ENCODE results near the gene GPX4.
A peak's percentile ranks its signal among the peaks of the same experiment; 100 is the strongest.

GPX4 gene

DNA sequence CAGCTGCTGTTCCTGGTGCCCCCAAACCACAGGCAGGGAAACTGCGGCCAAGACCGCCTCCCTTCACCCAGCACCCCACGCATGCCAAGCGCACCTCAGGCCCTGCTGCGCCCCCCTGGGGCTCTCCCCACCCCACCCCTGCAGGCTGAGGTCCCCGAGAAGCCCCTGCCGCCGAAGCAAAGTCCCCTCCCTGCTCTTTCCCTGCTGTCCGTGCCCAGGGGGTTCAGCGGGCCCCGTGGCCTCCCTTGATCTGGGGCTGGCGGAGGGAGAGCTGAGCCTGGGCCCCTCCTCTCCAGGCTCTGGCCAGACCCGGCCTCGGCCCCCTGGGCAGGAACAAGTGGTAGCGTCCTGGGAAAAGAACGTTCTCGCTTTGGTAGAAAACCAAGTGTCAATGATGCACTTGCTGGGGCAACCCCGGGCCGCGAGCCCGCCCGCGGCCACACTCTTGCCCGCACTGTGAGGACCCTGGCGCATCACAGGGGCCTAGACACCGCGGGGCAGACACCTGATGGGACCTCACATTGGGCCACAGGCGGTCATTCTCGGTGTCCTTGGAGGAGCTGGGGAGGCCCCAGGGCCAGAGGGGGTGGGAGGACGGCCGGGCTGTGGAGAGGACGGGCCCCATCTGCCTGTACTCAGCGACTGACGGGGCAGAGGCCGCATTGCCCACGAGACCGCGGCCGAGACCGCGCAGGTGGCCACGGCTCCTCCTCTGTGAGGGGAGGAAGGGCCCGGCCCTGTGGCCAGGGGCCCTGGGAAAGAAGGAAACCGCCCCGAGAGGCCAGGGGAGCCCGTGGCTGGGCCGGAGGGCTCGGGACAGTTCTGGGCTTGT lies 29.0 kb downstream of the GPX4 start:
- peak; percentile 17 for ATAC-seq
- DNase-seq, result peak; percentile 61
- no peaks in the 10 kb centered on the region for H3K27me3 Mint-ChIP-seq
- peaks cover 36% of the 10 kb centered on the region for H3K4me1 Mint-ChIP-seq
- peak overlapping the region; percentile 85 for H3K4me3 Mint-ChIP-seq
- peak overlapping the region; percentile 87 for H3K27ac Mint-ChIP-seq
- H3K9me3 Mint-ChIP-seq, result no peaks in the 10 kb centered on the region
- H3K36me3 Mint-ChIP-seq (ENCODE audit: low read depth), result peaks cover 5% of the 10 kb centered on the region

DNA sequence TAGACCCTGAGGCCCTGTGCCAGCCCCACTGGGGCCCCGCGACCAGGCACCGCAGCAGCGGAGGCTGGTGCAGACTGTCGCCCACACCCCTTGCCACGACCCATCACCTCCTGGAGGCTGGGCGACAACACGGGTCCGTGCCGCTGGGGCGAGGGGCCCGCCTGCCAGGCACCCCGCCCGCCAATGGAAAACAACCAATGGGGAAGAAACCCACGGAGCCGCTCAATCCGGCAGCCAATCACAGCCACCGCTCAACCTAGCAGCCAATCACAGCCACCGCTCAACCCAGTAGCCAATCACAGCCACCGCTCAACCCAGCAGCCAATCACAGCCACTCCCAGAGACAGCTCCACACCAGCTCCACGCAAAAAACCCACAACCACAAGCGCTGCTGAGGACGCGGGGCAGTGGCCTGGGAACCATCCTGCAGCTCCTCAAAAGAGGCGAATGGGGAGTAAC lies 29.7 kb downstream of the GPX4 start:
- Mint-ChIP-seq H3K36me3 (ENCODE audit: low read depth) (peaks cover 3% of the 10 kb centered on the region), H3K27me3 (no peaks in the 10 kb centered on the region), H3K27ac (peak overlapping the region; percentile 86), H3K9me3 (no peaks in the 10 kb centered on the region), H3K4me1 (peaks cover 36% of the 10 kb centered on the region), H3K4me3 (peak overlapping the region; percentile 60)
- peak; percentile 53 for ATAC-seq
- DNase-seq, result peak; percentile 78

DNA sequence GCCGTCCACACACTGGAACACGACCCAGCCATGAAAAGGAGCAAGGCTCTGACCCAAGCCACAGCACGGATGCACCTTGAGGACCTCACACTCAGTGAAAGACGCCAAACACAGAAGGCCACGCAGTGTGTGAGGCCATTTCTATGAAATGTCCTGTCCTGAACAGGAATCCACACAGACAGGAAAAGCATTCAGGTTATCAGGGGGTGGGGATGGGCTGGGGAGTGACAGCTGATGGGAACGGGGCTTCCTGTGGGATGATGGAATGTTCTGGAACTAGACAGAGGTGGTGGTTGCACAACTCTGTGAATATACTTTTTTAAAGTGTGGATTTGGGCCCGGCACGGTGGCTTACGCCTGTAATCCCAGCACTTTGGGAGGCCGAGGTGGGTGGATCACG lies 30.6 kb downstream of the GPX4 start:
- DNase-seq (no peak), ATAC-seq (no peak)
- Mint-ChIP-seq H3K9me3 (no peaks in the 10 kb centered on the region), H3K27me3 (no peaks in the 10 kb centered on the region), H3K36me3 (ENCODE audit: low read depth) (peaks cover 5% of the 10 kb centered on the region), H3K4me1 (peaks cover 36% of the 10 kb centered on the region), H3K27ac (peak overlapping the region; percentile 86), H3K4me3 (no peak overlapping the region)

- Mint-ChIP-seq H3K36me3 (ENCODE audit: low read depth) (peaks cover 9% of the 10 kb centered on the region), H3K4me1 (peaks cover 29% of the 10 kb centered on the region), H3K27ac (no peak overlapping the region), H3K27me3 (no peaks in the 10 kb centered on the region), H3K9me3 (no peaks in the 10 kb centered on the region), H3K4me3 (no peak overlapping the region)
- DNase-seq, result no peak
- ATAC-seq, result no peak
Measured at GRCh38 chr19:1135454-1135853, 31.7 kb downstream of the GPX4 start.

- no peaks in the 10 kb centered on the region for H3K9me3 Mint-ChIP-seq
- H3K36me3 Mint-ChIP-seq (ENCODE audit: low read depth), result peaks cover 9% of the 10 kb centered on the region
- DNase-seq (no peak), ATAC-seq (no peak)
- no peaks in the 10 kb centered on the region for H3K27me3 Mint-ChIP-seq
- peaks cover 24% of the 10 kb centered on the region for H3K4me1 Mint-ChIP-seq
- H3K4me3 Mint-ChIP-seq, result no peak overlapping the region
- H3K27ac Mint-ChIP-seq, result peak overlapping the region; percentile 72
Measured at GRCh38 chr19:1136201-1136600, 32.4 kb downstream of the GPX4 start.

DNA sequence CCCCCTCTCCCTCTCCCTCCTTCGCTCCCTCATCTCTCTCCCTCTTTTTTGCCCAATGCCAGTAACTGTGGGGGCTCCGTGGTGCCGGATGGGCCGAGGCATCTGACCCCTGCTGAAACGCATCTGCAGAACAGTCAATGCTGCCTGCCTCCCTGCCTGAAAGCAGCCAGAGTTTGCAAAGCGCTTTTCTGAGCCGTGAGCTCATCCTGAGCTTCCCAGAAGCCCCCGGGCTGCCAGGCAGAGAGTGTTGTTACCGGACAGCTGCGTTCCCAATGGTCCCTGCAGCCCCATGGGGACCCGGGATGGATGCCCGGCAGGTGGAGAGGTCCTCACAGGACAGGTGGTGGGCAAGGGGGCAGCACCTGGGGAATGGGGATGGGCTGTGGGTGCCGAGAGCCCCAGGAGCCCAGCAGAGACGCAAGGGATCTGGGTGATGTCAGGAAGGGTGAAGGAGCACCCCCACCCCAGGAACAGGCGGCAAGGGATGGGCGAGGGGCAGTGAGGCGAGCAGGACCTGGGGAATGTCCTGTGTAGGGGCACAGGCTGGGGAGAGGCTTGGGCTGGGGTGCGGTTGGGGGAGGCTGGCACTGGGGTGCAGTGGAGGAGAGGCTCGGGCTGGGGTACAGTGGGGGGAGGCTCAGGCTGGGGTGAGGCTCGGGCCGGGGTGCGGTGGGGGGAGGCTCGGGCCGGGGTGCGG lies 33.0 kb downstream of the GPX4 start:
- H3K27ac Mint-ChIP-seq, result peak overlapping the region; percentile 72
- DNase-seq (no peak), ATAC-seq (no peak)
- H3K4me1 Mint-ChIP-seq, result peaks cover 24% of the 10 kb centered on the region
- H3K36me3 Mint-ChIP-seq (ENCODE audit: low read depth), result peaks cover 9% of the 10 kb centered on the region
- no peaks in the 10 kb centered on the region for H3K27me3 Mint-ChIP-seq
- H3K9me3 Mint-ChIP-seq, result peaks cover under 1% of the 10 kb centered on the region
- no peak overlapping the region for H3K4me3 Mint-ChIP-seq

GRCh38 chr19:1138121-1138520 lies 34.3 kb downstream of the GPX4 start:
- DNase-seq (no peak), ATAC-seq (no peak)
- Mint-ChIP-seq H3K27ac (no peak overlapping the region), H3K27me3 (no peaks in the 10 kb centered on the region), H3K9me3 (peaks cover 5% of the 10 kb centered on the region), H3K4me1 (peaks cover 18% of the 10 kb centered on the region), H3K4me3 (no peak overlapping the region), H3K36me3 (ENCODE audit: low read depth) (peaks cover 17% of the 10 kb centered on the region)

- ATAC-seq (no peak), DNase-seq (no peak)
- Mint-ChIP-seq H3K27me3 (no peaks in the 10 kb centered on the region), H3K4me1 (peaks cover 11% of the 10 kb centered on the region), H3K4me3 (no peak overlapping the region), H3K36me3 (ENCODE audit: low read depth) (peaks cover 16% of the 10 kb centered on the region), H3K9me3 (peaks cover 5% of the 10 kb centered on the region), H3K27ac (no peak overlapping the region)
Measured at GRCh38 chr19:1139126-1139525, 35.3 kb downstream of the GPX4 start.

DNA sequence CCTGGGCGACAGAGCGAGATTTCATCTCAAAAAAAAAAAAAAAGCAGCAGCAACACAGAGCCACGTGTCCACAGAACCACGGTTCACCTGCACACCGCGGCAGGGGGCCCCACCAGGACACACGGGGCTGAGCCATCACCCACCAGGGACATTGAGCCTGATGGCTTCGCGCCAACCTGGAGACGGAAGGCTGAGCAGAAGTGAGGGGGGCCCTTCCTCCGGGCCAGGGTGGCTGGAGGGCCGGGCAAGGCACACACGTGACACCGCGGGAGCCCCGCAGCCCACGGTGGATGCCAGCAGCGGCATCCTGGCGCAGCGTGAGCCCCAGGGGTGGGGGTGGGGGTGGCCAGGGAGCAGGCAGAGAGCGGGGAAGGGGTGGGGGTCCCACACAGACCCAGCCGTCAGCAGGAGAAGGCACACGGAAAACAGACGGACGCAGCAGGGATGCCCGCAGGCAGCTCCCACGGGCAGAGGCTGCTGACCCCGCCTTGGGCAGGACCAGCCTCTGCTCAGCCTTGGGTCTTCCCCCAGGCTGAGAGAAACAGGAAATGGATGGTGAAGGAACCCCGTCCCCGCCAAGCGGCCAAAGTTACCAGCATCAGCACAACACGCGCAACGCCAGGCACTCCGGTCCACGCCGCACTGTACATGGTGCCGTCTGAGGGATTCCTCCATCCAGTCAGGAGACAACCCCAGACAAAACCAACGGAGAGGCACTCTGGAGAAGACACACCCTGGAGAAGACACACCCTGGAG lies 36.7 kb downstream of the GPX4 start:
- no peak for ATAC-seq
- Mint-ChIP-seq H3K4me3 (no peak overlapping the region), H3K4me1 (peaks cover 5% of the 10 kb centered on the region), H3K27me3 (no peaks in the 10 kb centered on the region), H3K36me3 (ENCODE audit: low read depth) (peaks cover 23% of the 10 kb centered on the region), H3K27ac (no peak overlapping the region), H3K9me3 (peaks cover 5% of the 10 kb centered on the region)
- no peak for DNase-seq

DNA sequence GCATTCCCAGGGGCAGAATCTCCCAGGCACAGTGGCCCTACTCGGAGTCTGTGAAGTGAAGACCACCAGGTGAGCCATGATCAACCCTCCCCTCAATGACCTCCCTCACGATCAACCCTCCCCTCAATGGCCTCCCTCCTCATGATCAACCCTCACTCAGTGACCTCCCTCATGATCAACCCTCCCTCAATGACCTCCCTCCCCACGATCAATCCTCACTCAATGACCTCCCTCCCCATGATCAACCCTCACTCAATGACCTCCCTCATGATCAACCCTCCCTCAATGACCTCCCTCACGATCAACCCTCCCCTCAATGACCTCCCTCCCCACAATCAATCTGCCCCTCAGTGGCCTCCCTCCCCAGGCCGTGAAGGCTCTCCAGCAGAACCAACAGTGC lies 38.1 kb downstream of the GPX4 start:
- Mint-ChIP-seq H3K4me1 (no peaks in the 10 kb centered on the region), H3K4me3 (no peak overlapping the region), H3K9me3 (peaks cover 5% of the 10 kb centered on the region), H3K27me3 (no peaks in the 10 kb centered on the region), H3K27ac (no peak overlapping the region), H3K36me3 (ENCODE audit: low read depth) (peaks cover 23% of the 10 kb centered on the region)
- ATAC-seq (no peak), DNase-seq (no peak)

- no peak for DNase-seq
- peak overlapping the region; percentile 29 for H3K27ac Mint-ChIP-seq
- ATAC-seq, result no peak
- H3K36me3 Mint-ChIP-seq (ENCODE audit: low read depth), result peaks cover 22% of the 10 kb centered on the region
- H3K4me3 Mint-ChIP-seq, result no peak overlapping the region
- no peaks in the 10 kb centered on the region for H3K27me3 Mint-ChIP-seq
- no peaks in the 10 kb centered on the region for H3K4me1 Mint-ChIP-seq
- H3K9me3 Mint-ChIP-seq, result peaks cover 5% of the 10 kb centered on the region
Measured at GRCh38 chr19:1143828-1144399, 40.1 kb downstream of the GPX4 start.

GRCh38 chr19:1144741-1145140 lies 40.9 kb downstream of the GPX4 start:
- Mint-ChIP-seq H3K4me3 (no peak overlapping the region), H3K27me3 (no peaks in the 10 kb centered on the region), H3K27ac (no peak overlapping the region), H3K4me1 (no peaks in the 10 kb centered on the region), H3K9me3 (peaks cover 5% of the 10 kb centered on the region), H3K36me3 (ENCODE audit: low read depth) (peaks cover 20% of the 10 kb centered on the region)
- ATAC-seq, result no peak
- no peak for DNase-seq

DNA sequence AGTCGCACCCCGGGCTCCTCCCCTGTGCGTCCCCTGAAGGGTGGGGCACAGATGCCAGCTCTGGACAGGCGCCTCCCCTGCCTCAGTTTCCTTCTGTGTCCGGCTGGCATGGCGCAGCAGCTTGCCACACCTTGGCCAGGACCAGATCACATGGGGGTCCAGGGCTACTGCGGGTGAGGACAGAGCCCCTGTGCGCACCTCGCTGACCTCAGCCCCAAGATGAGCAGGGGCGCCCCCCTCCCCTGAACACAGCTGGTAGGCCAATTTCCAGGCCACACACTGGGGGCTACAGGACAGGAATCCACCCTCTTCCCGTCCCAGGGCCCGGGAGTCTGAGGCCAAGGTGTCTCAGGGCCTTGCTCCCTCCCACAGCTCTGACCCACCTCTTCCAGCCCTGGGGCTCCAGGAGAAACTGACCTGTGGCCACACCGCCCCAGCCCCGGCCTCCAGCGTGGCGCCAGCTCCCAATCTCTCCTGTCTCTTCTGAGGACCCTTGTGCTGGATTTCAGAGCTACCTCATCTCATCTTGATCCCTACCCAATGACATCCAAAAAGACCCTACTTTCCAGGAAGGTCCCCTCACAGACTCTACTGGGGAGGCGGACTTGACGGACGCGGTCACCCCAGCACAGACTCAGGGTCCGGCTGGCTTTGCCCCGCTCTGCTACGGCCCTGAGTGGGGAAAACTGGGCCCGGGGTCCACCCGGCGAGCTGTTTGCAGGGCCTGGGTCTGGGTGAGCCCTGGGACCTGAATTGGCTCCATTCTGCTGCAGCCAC lies 42.0 kb downstream of the GPX4 start:
- no peak overlapping the region for H3K4me3 Mint-ChIP-seq
- H3K27me3 Mint-ChIP-seq, result no peaks in the 10 kb centered on the region
- H3K36me3 Mint-ChIP-seq (ENCODE audit: low read depth), result peaks cover 17% of the 10 kb centered on the region
- H3K9me3 Mint-ChIP-seq, result peaks cover 5% of the 10 kb centered on the region
- H3K27ac Mint-ChIP-seq, result no peak overlapping the region
- ATAC-seq (no peak), DNase-seq (no peak)
- H3K4me1 Mint-ChIP-seq, result no peaks in the 10 kb centered on the region

DNA sequence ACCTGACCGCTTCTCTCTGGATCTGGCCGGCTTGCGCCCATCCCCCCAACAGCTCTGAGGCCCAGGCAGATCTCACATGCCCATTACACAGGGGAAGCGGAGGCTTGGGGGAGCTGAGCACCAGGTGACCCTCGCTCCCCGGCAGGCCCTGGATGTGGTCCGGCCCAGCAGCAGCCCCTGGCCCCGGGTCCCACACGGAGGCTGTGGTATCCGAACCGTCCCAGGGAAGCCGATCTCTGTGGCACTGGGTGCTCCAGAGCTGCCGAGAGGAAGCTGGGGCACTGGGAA lies 42.6 kb downstream of the GPX4 start:
- Mint-ChIP-seq H3K27me3 (no peaks in the 10 kb centered on the region), H3K4me1 (no peaks in the 10 kb centered on the region), H3K4me3 (no peak overlapping the region), H3K36me3 (ENCODE audit: low read depth) (peaks cover 17% of the 10 kb centered on the region), H3K27ac (no peak overlapping the region), H3K9me3 (peaks cover 5% of the 10 kb centered on the region)
- no peak for DNase-seq
- ATAC-seq, result no peak
